Heart right ventricle (tissue), 16 donors: ENCODE data around the gene CDC20B. TPM values are rescaled to one million over a fixed set of nuclear protein-coding genes. Genes with fewer than 3 reads are reported as not detected.

ENCODE experiments used
- ATAC-seq, 8 donors: fragments of 200-7000 bp; cut with Tn5 transposase; one replicate each; pipeline ENCODE4 v1.9.1; 2020; ENCODE audit warnings: mild to moderate bottlenecking in 8 of 8, moderate library complexity in 8 of 8, moderate number of reproducible peaks in 1 of 8
- DNase-seq, 2 donors: peaks; one replicate each; pipeline ENCODE4 v3.0.0-alpha.2; 2020
- H3K27ac ChIP-seq, 10 donors: fragments of 200-600 bp; sonication (generic) in 2 of 10; one replicate each; pipeline versions ENCODE4 v1.5.0 to v1.8.0; 2020 to 2022; ENCODE audit warnings: mild to moderate bottlenecking in 3 of 10
- H3K27me3 ChIP-seq, 7 donors: fragments of 200-600 bp; one replicate each; pipeline ENCODE4 v1.8.0; 2021 to 2022; ENCODE audit warnings: mild to moderate bottlenecking in 2 of 7
- H3K36me3 ChIP-seq, 9 donors: fragments of 200-600 bp; sonication (generic) in 1 of 9; one replicate each; pipeline versions ENCODE4 v1.5.0 to v1.8.0; 2020 to 2022; ENCODE audit warnings: mild to moderate bottlenecking in 2 of 9
- H3K4me1 ChIP-seq, 9 donors: fragments of 200-600 bp; sonication (generic) in 1 of 9; one replicate each; pipeline versions ENCODE4 v1.5.0 to v1.8.0; 2020 to 2022; ENCODE audit warnings: mild to moderate bottlenecking in 4 of 9
- H3K4me3 ChIP-seq, 10 donors: fragments of 200-600 bp; sonication (generic) in 2 of 10; one replicate each; pipeline versions ENCODE4 v1.5.0 to v1.8.0; 2020 to 2022; ENCODE audit warnings: mild to moderate bottlenecking in 7 of 10, moderate library complexity in 2 of 10
- H3K9me3 ChIP-seq, 11 donors: fragments of 200-600 bp in 10 of 11; sonication (generic) in 2 of 11; one replicate each; pipeline versions ENCODE4 v1.5.0 to v1.8.0; 2013 to 2022; ENCODE audit warnings: mild to moderate bottlenecking in 2 of 11, control low read depth in 1 of 11, moderate library complexity in 1 of 11
- WGBS, 2 donors: extraction: QIAGEN DNeasy Blood & Tissue Kit; methylation state at CpG; one replicate each; pipeline ENCODE4 v1.1.7; 2013; ENCODE audit warnings: inconsistent platforms in 1 of 2; 5-methylcytosine and 5-hydroxymethylcytosine counted together
- intact Hi-C, 10 donors: fragments of 100-400 bp; cut with DNase I; formaldehyde crosslinking; loops; one replicate each; pipeline versions ENCODE4 v1.11.1 to v1.14.2; 2022
- polyA plus RNA-seq, 2 donors: library from polyadenylated mRNA; stranded (reverse); fragments of 200-250 nt; gene quantifications; one replicate each; pipeline ENCODE4 v1.2.3, GENCODE V29; 2013
- total RNA-seq, 10 donors: library from RNA; stranded (reverse); fragmentation: NEBNext Ultra II Directional in 3 of 10; extraction: Animal tissue kit (Norgen Biotek cat#: 25700) in 3 of 10; gene quantifications; one replicate each; pipeline versions ENCODE4 v1.2.1 to v1.2.4, GENCODE V29; 2021 to 2023
- TF ChIP-seq, protein P1 (sequence below), 9 donors: fragments of 200-600 bp; sonication (generic) in 2 of 9; IDR thresholded peaks; one replicate each; pipeline versions ENCODE4 v1.5.0 to v1.8.0; 2021 to 2022; ENCODE audit warnings: antibody characterized with exemption in 9 of 9, mild to moderate bottlenecking in 5 of 9, moderate library complexity in 1 of 9
- donor health status: Arrhythmogenic right ventricular cardiomyopathy.
- donor health status: ischemic (EF 13 %, LVEDD 7.1; RV severe dilation, severe dysfunction).
- donor health status: healthy with polysubstance abuse.
- donor health status: DM: no; HTN: yes; CAD: no.
- donor health status: DM: no; HTN: no; CAD: no.
- donor health status: ischemic (EF 25% LVEDD 6.9; RV normal size, moderate dysfunction).
- donor health status: ischemic (EF 25% LVEDD 5.7; RV mildly dilated, moderate dysfunction).
- donor health status: healthy.
- donor health status: DM: yes; HTN: yes; CAD: no.
- donor health status: Ischemic cardiomyopathy.
- donor health status: ischemic (EF 35%, LVEDD 5.7; RV mildly dilated, moderate dysfunction).
- donor health status: nonischemic (EF 11% LVEDD 7.7; RV severe dilation, severe dysfunction).
- donor health status: DM: yes; HTN: yes; CAD: no.
- donor health status: PGD.
- donor health status: ischemic (EF 29% LVEDD 5.4; RV normal size, mild dysfunction).
- donor health status: nonischemic (EF 23%, LVEDD 6.1; RV moderate dilation, normal function).

CDC20B gene
- total and polyA plus RNA-seq, 12 donors, result not detected

GRCh38 chr5:55159763-55160492 is 13.0 kb downstream of the CDC20B start, which contains the start of gene GPX8:
Gene GPX8 (plus strand): TSS chr5:55160171. CDS start chr5:55160193, 22 bp downstream.
- Histone ChIP-seq H3K36me3 (peaks cover 0 to 14% (median 0%) of the 10 kb centered on the region in 9 donors), H3K27ac (peak within 1 kb of the TSS in 9 of 10 donors; percentile 11 to 81 (median 59)), H3K4me1 (peaks cover 0 to 17% (median 5%) of the 10 kb centered on the region in 9 donors), H3K27me3 (peaks cover 0 to 13% (median 3%) of the 10 kb centered on the region in 7 donors), H3K4me3 (peak within 1 kb of the TSS in 9 of 10 donors; percentile 32 to 55 (median 51)), H3K9me3 (no peaks in the 10 kb centered on the region)
- intact Hi-C loops, result no loop called here
- TF ChIP-seq, protein P1, sequence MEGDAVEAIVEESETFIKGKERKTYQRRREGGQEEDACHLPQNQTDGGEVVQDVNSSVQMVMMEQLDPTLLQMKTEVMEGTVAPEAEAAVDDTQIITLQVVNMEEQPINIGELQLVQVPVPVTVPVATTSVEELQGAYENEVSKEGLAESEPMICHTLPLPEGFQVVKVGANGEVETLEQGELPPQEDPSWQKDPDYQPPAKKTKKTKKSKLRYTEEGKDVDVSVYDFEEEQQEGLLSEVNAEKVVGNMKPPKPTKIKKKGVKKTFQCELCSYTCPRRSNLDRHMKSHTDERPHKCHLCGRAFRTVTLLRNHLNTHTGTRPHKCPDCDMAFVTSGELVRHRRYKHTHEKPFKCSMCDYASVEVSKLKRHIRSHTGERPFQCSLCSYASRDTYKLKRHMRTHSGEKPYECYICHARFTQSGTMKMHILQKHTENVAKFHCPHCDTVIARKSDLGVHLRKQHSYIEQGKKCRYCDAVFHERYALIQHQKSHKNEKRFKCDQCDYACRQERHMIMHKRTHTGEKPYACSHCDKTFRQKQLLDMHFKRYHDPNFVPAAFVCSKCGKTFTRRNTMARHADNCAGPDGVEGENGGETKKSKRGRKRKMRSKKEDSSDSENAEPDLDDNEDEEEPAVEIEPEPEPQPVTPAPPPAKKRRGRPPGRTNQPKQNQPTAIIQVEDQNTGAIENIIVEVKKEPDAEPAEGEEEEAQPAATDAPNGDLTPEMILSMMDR (IDR thresholded peaks at IDR 0.05), result peak; percentile 20 to 74 (median 60)
- 1 to 3% methylated on average over 10 of the region's 10 CpGs for WGBS, 2 donors
- ATAC-seq (peak; percentile 72 to 93 (median 90)), DNase-seq (peak in 1 of 2 donors; percentile 38)

- Histone ChIP-seq H3K36me3 (no peaks in the 10 kb centered on the region), H3K27me3 (peaks cover 0 to 32% (median 9%) of the 10 kb centered on the region in 7 donors), H3K9me3 (no peaks in the 10 kb centered on the region), H3K27ac (no peak overlapping the region), H3K4me1 (peaks cover 0 to 12% (median 0%) of the 10 kb centered on the region in 9 donors), H3K4me3 (no peak overlapping the region)
- ATAC-seq (no peak), DNase-seq (no peak)
- TF ChIP-seq, protein P1 (IDR thresholded peaks at IDR 0.05), result no peak
- intact Hi-C loops, result no loop called here
- 11 to 20% methylated on average over 3 of the region's 3 CpGs for WGBS, 2 donors
Observed at GRCh38 chr5:55154873-55155272, 18.1 kb downstream of the CDC20B start.

DNA sequence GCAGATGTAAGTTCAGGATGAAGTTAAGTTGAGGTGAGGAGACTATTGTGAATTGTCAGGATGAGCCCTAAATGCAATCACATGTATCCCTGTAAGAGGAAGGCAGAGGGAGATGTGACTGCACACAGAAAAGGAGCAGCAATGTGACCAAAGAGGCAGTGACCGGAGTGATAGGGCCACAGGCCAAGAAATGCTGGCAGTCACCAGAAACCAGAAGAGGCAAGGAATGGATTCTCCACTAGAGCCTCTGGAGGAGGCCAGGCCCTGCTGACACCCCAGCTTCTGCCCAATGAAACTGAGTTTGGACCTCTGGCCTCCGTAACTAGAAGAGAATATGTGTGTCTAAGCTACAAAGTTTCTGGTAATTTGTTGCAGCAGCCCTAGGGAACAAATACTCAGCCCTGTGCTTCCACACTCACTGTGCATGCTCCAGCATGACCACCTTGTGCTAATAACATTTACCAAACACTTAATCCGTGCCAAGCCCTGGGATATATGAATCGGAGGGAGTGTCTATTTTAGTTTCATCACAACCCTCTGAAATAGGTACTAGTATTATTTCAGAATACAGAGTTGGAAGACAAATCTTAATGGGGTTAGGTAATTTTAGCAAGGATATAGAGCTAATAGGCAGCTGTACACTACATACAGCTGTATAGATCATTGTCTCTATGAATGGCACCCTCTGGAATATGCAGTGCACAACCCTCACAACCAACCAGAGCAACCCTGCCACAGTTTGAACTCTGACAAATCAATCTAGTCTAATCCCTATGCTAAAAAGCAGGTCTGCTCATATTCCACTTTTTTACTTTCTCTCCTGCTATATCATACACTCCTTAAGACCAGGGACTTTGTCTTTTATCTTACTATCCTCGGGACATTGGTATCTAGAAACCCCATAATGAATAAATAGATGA is 20.8 kb downstream of the CDC20B start:
- intact Hi-C loops, result no loop called here
- H3K27ac ChIP-seq, result no peak overlapping the region
- no peaks in the 10 kb centered on the region for H3K9me3 ChIP-seq
- DNase-seq, result no peak
- no peak for ATAC-seq
- H3K4me3 ChIP-seq, result no peak overlapping the region
- H3K36me3 ChIP-seq, result no peaks in the 10 kb centered on the region
- peaks cover 0 to 9% (median 0%) of the 10 kb centered on the region in 9 donors for H3K4me1 ChIP-seq
- peaks cover 0 to 26% (median 11%) of the 10 kb centered on the region in 7 donors for H3K27me3 ChIP-seq
- TF ChIP-seq, protein P1 (IDR thresholded peaks at IDR 0.05), result no peak
- WGBS, 2 donors, result 65 to 66% methylated on average over 5 of the region's 5 CpGs

DNA sequence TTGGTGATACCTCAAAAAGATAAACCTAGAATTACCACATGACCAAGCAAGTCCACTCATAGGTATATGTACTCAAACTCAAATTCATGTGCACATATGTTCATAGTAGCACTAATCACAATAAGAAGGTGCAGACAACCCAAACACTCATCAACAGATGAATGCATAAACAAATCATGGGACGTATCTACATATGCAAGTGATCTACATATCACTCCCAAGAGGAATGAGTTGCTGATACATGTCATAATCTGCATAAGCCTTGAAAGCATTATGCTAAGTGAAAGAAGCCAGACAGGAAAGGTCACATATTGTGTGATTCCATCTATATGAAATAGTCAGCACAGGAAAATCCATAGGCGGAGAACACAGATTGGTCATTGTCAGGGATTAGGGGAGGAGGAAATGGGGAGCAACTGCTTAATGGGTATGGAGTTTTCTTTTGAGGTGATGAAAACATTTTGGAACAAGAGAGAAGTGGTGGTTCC is 23.6 kb downstream of the CDC20B start:
- H3K4me1 ChIP-seq, result peaks cover 0 to 7% (median 0%) of the 10 kb centered on the region in 9 donors
- no peak for ATAC-seq
- H3K36me3 ChIP-seq, result no peaks in the 10 kb centered on the region
- TF ChIP-seq, protein P1 (IDR thresholded peaks at IDR 0.05), result no peak
- 46 to 68% methylated on average over 2 of the region's 2 CpGs for WGBS, 2 donors
- no peak overlapping the region for H3K4me3 ChIP-seq
- H3K27ac ChIP-seq, result no peak overlapping the region
- intact Hi-C loops, result loop anchor here in 8 of 10 donors (2.0 to 10.0 kb wide), 6 partner anchors 202 to 245 kb away; no protein-coding TSS in a partner anchor
- peaks cover 0 to 39% (median 22%) of the 10 kb centered on the region in 7 donors for H3K27me3 ChIP-seq
- DNase-seq, result no peak
- H3K9me3 ChIP-seq, result no peaks in the 10 kb centered on the region
